Caco-2 (cell line): ENCODE data around the gene MRPL49. TPM values are rescaled to one million over a fixed set of nuclear protein-coding genes. Genes with fewer than 3 reads are reported as not detected.
"Not testable (repeated sequence)": the region's sequence is repeated elsewhere in the genome, so short reads cannot be mapped to it uniquely, and the experiment has no call there.

Experiments used
- BruUV-seq: library from RNA; stranded (reverse); fragments of 400-500 nt; replicated peaks from 2 replicates; lab custom pipeline; 2021; lab: Mats Ljungman, UMichigan
- CTCF ChIA-PET: fragments of 300-600 bp; sonication (Branson Sonifier 250); formaldehyde crosslinking; loops from one replicate; lab custom pipeline; 2022; ENCODE audit warnings: antibody characterized with exemption; lab: Charles Lee
- POLR2A ChIA-PET: fragments of 300-600 bp; sonication (Branson Sonifier 250); formaldehyde crosslinking; loops from one replicate; lab custom pipeline; 2022; ENCODE audit warnings: antibody characterized with exemption; lab: Charles Lee
- DNase-seq, 2 experiments: peaks; one replicate each; pipeline versions ENCODE4 v3.0.0 to v3.0.0-alpha.2; 2020 to 2022
- H3K27me3 ChIP-seq: replicated peaks from 2 replicates; pipeline ENCODE4 v1.6.0; 2011; ENCODE audit warnings: low read length; ENCODE audit not compliant: control insufficient read depth, insufficient read depth
- H3K36me3 ChIP-seq: 2 replicates; pipeline ENCODE4 v1.5.1; 2011; ENCODE audit warnings: low read length; ENCODE audit not compliant: control insufficient read depth, insufficient read depth
- H3K4me1 ChIP-seq: fragments of 250-450 bp; sonication (Bioruptor Pico); 2 replicates; pipeline ENCODE4 v1.5.1; 2020; ENCODE audit warnings: mild to moderate bottlenecking
- H3K4me3 ChIP-seq: 2 replicates; pipeline ENCODE4 v1.5.1; 2011; ENCODE audit warnings: low read depth, mild to moderate bottlenecking, control low read depth, low read length
- H3K9me3 ChIP-seq: fragments of 250-450 bp; sonication (Bioruptor Pico); 2 replicates; pipeline ENCODE4 v1.5.1; 2020; ENCODE audit warnings: mild to moderate bottlenecking, moderate library complexity
- H3K27ac Mint-ChIP-seq: one replicate; pipeline ENCODE4 v1.8.0; 2022; ENCODE audit warnings: mixed read lengths; ENCODE audit not compliant: unreplicated experiment
- H3K27me3 Mint-ChIP-seq: one replicate; pipeline ENCODE4 v1.8.0; 2022; ENCODE audit warnings: mixed read lengths; ENCODE audit not compliant: insufficient read depth, unreplicated experiment
- H3K36me3 Mint-ChIP-seq: one replicate; pipeline ENCODE4 v1.8.0; 2022; ENCODE audit warnings: mild to moderate bottlenecking, mixed read lengths; ENCODE audit not compliant: insufficient read depth, unreplicated experiment
- H3K4me1 Mint-ChIP-seq: one replicate; pipeline ENCODE4 v1.8.0; 2022; ENCODE audit warnings: low read depth, mixed read lengths; ENCODE audit not compliant: unreplicated experiment
- H3K4me3 Mint-ChIP-seq: one replicate; pipeline ENCODE4 v1.8.0; 2022; ENCODE audit warnings: mild to moderate bottlenecking, moderate library complexity, mixed read lengths; ENCODE audit not compliant: unreplicated experiment
- H3K9me3 Mint-ChIP-seq: one replicate; pipeline ENCODE4 v1.8.0; 2022; ENCODE audit warnings: mixed read lengths; ENCODE audit not compliant: unreplicated experiment
- intact Hi-C: fragments of 100-400 bp; cut with micrococcal nuclease; formaldehyde crosslinking; loops from one replicate; pipeline ENCODE4 v1.10.0; 2022; ENCODE audit not compliant: unreplicated experiment
- total RNA-seq: library from RNA; stranded (reverse); gene quantifications from 2 replicates; pipeline ENCODE4 v1.2.3, GENCODE V29; 2022
- TF ChIP-seq, protein P1 (sequence below), 2 experiments: fragments of 200-600 bp in 1 of 2; IDR thresholded peaks; 1 replicate in 1 of 2; 2 replicates in 1 of 2; pipeline versions ENCODE4 v1.5.1 to v1.8.0; 2011 to 2022; ENCODE audit warnings: antibody characterized with exemption in 1 of 2, control low read depth in 1 of 2, inconsistent platforms in 1 of 2, low read depth in 1 of 2, low read length in 1 of 2, mild to moderate bottlenecking in 1 of 2, moderate library complexity in 1 of 2; ENCODE audit not compliant: insufficient read depth in 1 of 2, severe bottlenecking in 1 of 2, unreplicated experiment in 1 of 2

Gene MRPL49
- total RNA-seq, 1 experiment from 2014 or later: 95.1 TPM

GRCh38 chr11:65118097-65118837, 3.9 kb upstream of the MRPL49 start:
- BruUV-seq: no TSS peak
- POLR2A ChIA-PET: interaction anchor here (0.6 to 1.4 kb wide), 3 partner anchors 64 to 473 kb away, joined by 3 to 5 read pairs (median 3); partner anchors contain the start of gene CAPN1

DNA sequence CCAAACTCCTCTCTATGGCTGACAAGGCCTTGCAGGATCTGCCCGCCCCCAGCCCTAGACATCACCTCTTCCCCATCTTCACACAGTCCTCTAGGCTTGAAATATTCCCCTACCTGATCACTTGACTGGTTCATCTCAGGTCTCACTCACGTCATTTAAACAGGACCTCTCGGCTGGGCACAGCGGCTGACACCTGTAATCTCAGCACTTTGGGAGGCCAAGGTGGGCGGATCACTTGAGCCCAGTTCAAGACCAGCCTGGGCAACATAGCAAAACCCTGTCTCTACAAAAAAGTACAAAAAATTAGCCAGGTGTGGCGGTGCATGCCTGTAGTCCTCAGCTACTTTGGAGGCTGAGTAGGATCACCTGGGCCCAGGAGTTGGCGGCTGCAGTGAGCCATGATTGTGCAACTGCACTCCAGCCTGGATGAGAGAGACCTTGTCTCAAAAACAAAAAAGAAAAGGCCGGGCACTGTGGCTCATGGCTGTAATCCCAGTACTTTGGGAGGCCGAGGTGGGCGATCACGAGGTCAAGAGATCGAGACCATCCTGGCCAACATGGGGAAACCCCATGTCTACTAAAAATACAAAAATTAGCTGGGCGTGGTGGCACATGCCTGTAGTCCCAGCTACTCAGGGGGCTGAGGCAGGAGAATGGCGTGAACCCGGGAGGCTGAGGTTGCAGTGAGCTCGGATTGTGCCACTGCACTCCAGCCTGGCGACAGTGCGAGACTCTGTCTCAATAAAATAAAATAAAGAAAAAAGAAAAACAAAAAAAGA, 3.0 kb upstream of the MRPL49 start:
- H3K36me3 ChIP-seq, H3K4me1 Mint-ChIP-seq, H3K9me3 Mint-ChIP-seq, H3K4me3 ChIP-seq, H3K9me3 ChIP-seq, BruUV-seq, DNase-seq, H3K27me3 Mint-ChIP-seq, H3K27me3 ChIP-seq: not testable (repeated sequence)
- peaks cover 21% of the 10 kb centered on the region for H3K4me1 ChIP-seq
- Mint-ChIP-seq H3K36me3 (peaks cover 87% of the 10 kb centered on the region), H3K4me3 (peak overlapping the region; percentile 1), H3K27ac (peak overlapping the region; percentile 92)
- intact Hi-C loops: loop anchor here (1.0 to 10.0 kb wide), 3 partner anchors 133 to 344 kb away; partner anchors contain the start of gene SF1
- CTCF ChIA-PET: interaction anchor here (1.7 to 2.2 kb wide), 2 partner anchors 16 to 78 kb away, joined by 5 to 9 read pairs; partner anchors contain the start of gene SAC3D1
- POLR2A ChIA-PET: interaction anchor here (0.6 kb wide), 1 partner anchor 474 kb away, joined by 3 read pairs; no protein-coding TSS in a partner anchor

More at GRCh38 chr11:65118097-65118837, 3.9 kb upstream of the MRPL49 start:
- Histone ChIP-seq H3K4me1 (peaks cover 25% of the 10 kb centered on the region), H3K4me3 (no peak overlapping the region), H3K36me3 (peaks cover 10% of the 10 kb centered on the region), H3K9me3 (no peaks in the 10 kb centered on the region), H3K27me3 (no peaks in the 10 kb centered on the region)
- intact Hi-C loops: loop anchor here (1.0 to 10.0 kb wide), 3 partner anchors 134 to 343 kb away; partner anchors contain the start of gene SF1
- H3K27me3 Mint-ChIP-seq: no peaks in the 10 kb centered on the region
- peaks cover 12% of the 10 kb centered on the region for H3K4me1 Mint-ChIP-seq
- peak overlapping the region; percentile 92 for H3K27ac Mint-ChIP-seq
- CTCF ChIA-PET: interaction anchor here (1.4 to 2.2 kb wide), 4 partner anchors 17 to 340 kb away, joined by 3 to 9 read pairs (median 6); partner anchors contain the start of genes SAC3D1 and SF1
- peaks cover 93% of the 10 kb centered on the region for H3K36me3 Mint-ChIP-seq
- H3K9me3 Mint-ChIP-seq: no peaks in the 10 kb centered on the region
- TF ChIP-seq, protein P1, sequence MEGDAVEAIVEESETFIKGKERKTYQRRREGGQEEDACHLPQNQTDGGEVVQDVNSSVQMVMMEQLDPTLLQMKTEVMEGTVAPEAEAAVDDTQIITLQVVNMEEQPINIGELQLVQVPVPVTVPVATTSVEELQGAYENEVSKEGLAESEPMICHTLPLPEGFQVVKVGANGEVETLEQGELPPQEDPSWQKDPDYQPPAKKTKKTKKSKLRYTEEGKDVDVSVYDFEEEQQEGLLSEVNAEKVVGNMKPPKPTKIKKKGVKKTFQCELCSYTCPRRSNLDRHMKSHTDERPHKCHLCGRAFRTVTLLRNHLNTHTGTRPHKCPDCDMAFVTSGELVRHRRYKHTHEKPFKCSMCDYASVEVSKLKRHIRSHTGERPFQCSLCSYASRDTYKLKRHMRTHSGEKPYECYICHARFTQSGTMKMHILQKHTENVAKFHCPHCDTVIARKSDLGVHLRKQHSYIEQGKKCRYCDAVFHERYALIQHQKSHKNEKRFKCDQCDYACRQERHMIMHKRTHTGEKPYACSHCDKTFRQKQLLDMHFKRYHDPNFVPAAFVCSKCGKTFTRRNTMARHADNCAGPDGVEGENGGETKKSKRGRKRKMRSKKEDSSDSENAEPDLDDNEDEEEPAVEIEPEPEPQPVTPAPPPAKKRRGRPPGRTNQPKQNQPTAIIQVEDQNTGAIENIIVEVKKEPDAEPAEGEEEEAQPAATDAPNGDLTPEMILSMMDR (IDR thresholded peaks at IDR 0.05; ENCODE audit: insufficient read depth in 1 of 2, low read depth in 1 of 2, low read length in 1 of 2, severe bottlenecking in 1 of 2, unreplicated experiment in 1 of 2): no peak
- no peak for DNase-seq
- H3K4me3 Mint-ChIP-seq: peak overlapping the region; percentile 83

DNA sequence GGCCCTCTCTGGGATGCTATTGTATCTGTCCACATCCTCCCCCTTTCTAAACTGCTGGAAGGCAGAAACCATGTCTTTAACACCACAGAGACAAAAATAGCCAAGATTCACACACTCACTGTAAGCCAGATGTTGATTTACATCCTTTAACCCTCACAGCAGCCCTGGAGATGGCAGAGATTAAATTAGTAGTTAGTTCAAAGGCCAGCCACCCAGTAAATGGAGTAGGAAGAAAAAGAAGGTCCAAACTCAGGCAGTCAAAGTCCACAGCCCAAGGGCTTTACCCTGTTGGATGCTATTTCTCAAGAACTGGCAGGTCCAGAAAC, 2.5 kb upstream of the MRPL49 start:
- H3K36me3 Mint-ChIP-seq: peaks cover 87% of the 10 kb centered on the region
- Histone ChIP-seq H3K9me3 (no peaks in the 10 kb centered on the region), H3K4me3 (no peak overlapping the region), H3K36me3 (peaks cover 11% of the 10 kb centered on the region), H3K27me3 (no peaks in the 10 kb centered on the region), H3K4me1 (peaks cover 21% of the 10 kb centered on the region)
- H3K4me1 Mint-ChIP-seq: peaks cover 7% of the 10 kb centered on the region
- no TSS peak for BruUV-seq
- H3K4me3 Mint-ChIP-seq: peak overlapping the region; percentile 98
- intact Hi-C loops: loop anchor here (5.0 to 10.0 kb wide), 2 partner anchors 133 to 345 kb away; partner anchors contain the start of gene SF1
- POLR2A ChIA-PET: interaction anchor here (0.6 kb wide), 1 partner anchor 93 kb away, joined by 3 read pairs; no protein-coding TSS in a partner anchor
- no peaks in the 10 kb centered on the region for H3K9me3 Mint-ChIP-seq
- DNase-seq: no peak
- no peak overlapping the region for H3K27ac Mint-ChIP-seq
- CTCF ChIA-PET: no interaction called here
- TF ChIP-seq, protein P1 (IDR thresholded peaks at IDR 0.05; ENCODE audit: insufficient read depth in 1 of 2, low read depth in 1 of 2, low read length in 1 of 2, severe bottlenecking in 1 of 2, unreplicated experiment in 1 of 2): no peak
- H3K27me3 Mint-ChIP-seq: no peaks in the 10 kb centered on the region
